Ovary (tissue), 9 donors: ENCODE data around the gene ASB10. TPM values are rescaled to one million over a fixed set of nuclear protein-coding genes. Genes with fewer than 3 reads are reported as not detected.

Experiments used
- DNase-seq, 5 donors: peaks; one replicate each; pipeline ENCODE4 v3.0.0-alpha.2; 2019 to 2020
- H3K27ac ChIP-seq, 2 donors: fragments of 200-600 bp; one replicate each; pipeline versions ENCODE4 v1.5.1 to v1.8.0; 2019 to 2022
- H3K27me3 ChIP-seq: fragments of 200-600 bp; one replicate; pipeline ENCODE4 v1.8.0; 2022
- H3K36me3 ChIP-seq: fragments of 200-600 bp; sonication (generic); one replicate; pipeline ENCODE4 v1.5.1; 2019
- H3K4me1 ChIP-seq: one replicate; pipeline ENCODE4 v1.8.1; 2013; ENCODE audit warnings: mild to moderate bottlenecking, moderate library complexity; ENCODE audit not compliant: insufficient read depth
- H3K4me3 ChIP-seq: fragments of 200-600 bp; sonication (generic); one replicate; pipeline ENCODE4 v1.5.1; 2017
- H3K9me3 ChIP-seq, 2 donors: fragments of 200-600 bp in 1 of 2; sonication (generic) in 1 of 2; one replicate each; pipeline versions ENCODE4 v1.5.1 to v1.8.1; 2013 to 2019; ENCODE audit warnings: mild to moderate bottlenecking in 1 of 2, moderate library complexity in 1 of 2
- EP300 ChIP-seq: sonication (generic); formaldehyde crosslinking; IDR thresholded peaks from one replicate; pipeline ENCODE4 v1.6.1; 2017; ENCODE audit warnings: antibody characterized with exemption
- POLR2A ChIP-seq: fragments of 450-650 bp; IDR thresholded peaks from one replicate; pipeline ENCODE4 v1.6.1; 2017; ENCODE audit warnings: antibody characterized with exemption, mild to moderate bottlenecking, moderate library complexity
- WGBS, 3 donors: extraction: QIAGEN DNeasy Blood & Tissue Kit in 1 of 3; methylation state at CpG; one replicate each; pipeline versions ENCODE4 v1.1.5 to v1.1.7; 2013 to 2017; 5-methylcytosine and 5-hydroxymethylcytosine counted together
- intact Hi-C, 4 donors: fragments of 100-400 bp; cut with DNase I; formaldehyde crosslinking; loops; one replicate each; pipeline versions ENCODE4 v1.11.0 to v1.15.1; 2022 to 2023
- polyA plus RNA-seq, 2 donors: library from polyadenylated mRNA; stranded (reverse); fragments of 200-250 nt in 1 of 2; fragments of 350-450 nt in 1 of 2; fragmentation: Illumina TruSeq in 1 of 2; extraction: RNeasy Lipid Tissue Mini Kit (QIAGEN cat#74804) in 1 of 2; gene quantifications; one replicate each; pipeline ENCODE4 v1.2.3, GENCODE V29; 2013 to 2014
- total RNA-seq, 7 donors: library from RNA; depleted of rRNA in 2 of 7; stranded (reverse); fragments of >200 nt in 2 of 7; fragmentation: NEBNext Ultra II Directional in 3 of 7; extraction: Animal tissue kit (Norgen Biotek cat#: 25700) in 3 of 7; gene quantifications; one replicate each; pipeline versions ENCODE4 v1.1.0 to v1.2.4, GENCODE V29; 2016 to 2023
- TF ChIP-seq, protein P1 (sequence below), 3 donors: fragments of 450-650 bp in 2 of 3; fragments of 200-600 bp in 1 of 3; IDR thresholded peaks; one replicate each; pipeline versions ENCODE4 v1.5.1 to v1.8.0; 2016 to 2022; ENCODE audit warnings: antibody characterized with exemption in 3 of 3, mild to moderate bottlenecking in 1 of 3
- donor health status: DM: no; HTN: no; CAD: no; lungs with moderate emphysema.
- donor health status: DM: no; HTN: no; CAD: no.
- donor health status: Bipolar disorder and iron deficiency.
- donor health status: DM: yes; HTN: yes; CAD: no.
- donor health status: DM: no; HTN: no; CAD: no.
- donor health status: DM: yes; HTN: yes; CAD: no.

Gene ASB10
- total and polyA plus RNA-seq, 9 donors, result not detected

- Histone ChIP-seq H3K36me3 (no peaks in the 10 kb centered on the region), H3K27me3 (no peaks in the 10 kb centered on the region), H3K4me3 (no peak overlapping the region), H3K9me3 (no peaks in the 10 kb centered on the region), H3K27ac (no peak overlapping the region), H3K4me1 (peaks cover 7% of the 10 kb centered on the region)
- intact Hi-C loops, result no loop called here
- TF ChIP-seq POLR2A (no peak), EP300 (no peak)
- TF ChIP-seq, protein P1, sequence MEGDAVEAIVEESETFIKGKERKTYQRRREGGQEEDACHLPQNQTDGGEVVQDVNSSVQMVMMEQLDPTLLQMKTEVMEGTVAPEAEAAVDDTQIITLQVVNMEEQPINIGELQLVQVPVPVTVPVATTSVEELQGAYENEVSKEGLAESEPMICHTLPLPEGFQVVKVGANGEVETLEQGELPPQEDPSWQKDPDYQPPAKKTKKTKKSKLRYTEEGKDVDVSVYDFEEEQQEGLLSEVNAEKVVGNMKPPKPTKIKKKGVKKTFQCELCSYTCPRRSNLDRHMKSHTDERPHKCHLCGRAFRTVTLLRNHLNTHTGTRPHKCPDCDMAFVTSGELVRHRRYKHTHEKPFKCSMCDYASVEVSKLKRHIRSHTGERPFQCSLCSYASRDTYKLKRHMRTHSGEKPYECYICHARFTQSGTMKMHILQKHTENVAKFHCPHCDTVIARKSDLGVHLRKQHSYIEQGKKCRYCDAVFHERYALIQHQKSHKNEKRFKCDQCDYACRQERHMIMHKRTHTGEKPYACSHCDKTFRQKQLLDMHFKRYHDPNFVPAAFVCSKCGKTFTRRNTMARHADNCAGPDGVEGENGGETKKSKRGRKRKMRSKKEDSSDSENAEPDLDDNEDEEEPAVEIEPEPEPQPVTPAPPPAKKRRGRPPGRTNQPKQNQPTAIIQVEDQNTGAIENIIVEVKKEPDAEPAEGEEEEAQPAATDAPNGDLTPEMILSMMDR (IDR thresholded peaks at IDR 0.05), result no peak
- no peak for DNase-seq
Measured at GRCh38 chr7:151197932-151198331, 10.9 kb upstream of the ASB10 start.

GRCh38 chr7:151195616-151196450, 8.8 kb upstream of the ASB10 start:
- 52 to 68% (median 62%) methylated on average over 19 of the region's 19 CpGs for WGBS, 3 donors
- intact Hi-C loops, result no loop called here
- Histone ChIP-seq H3K4me1 (peaks cover 7% of the 10 kb centered on the region), H3K36me3 (no peaks in the 10 kb centered on the region), H3K4me3 (no peak overlapping the region), H3K27me3 (no peaks in the 10 kb centered on the region), H3K27ac (no peak overlapping the region), H3K9me3 (no peaks in the 10 kb centered on the region)
- TF ChIP-seq POLR2A (no peak), EP300 (no peak)
- TF ChIP-seq, protein P1 (IDR thresholded peaks at IDR 0.05), result no peak
- no peak for DNase-seq

- WGBS, 3 donors, result 80 to 87% (median 85%) methylated on average over 7 of the region's 7 CpGs
- Histone ChIP-seq H3K9me3 (no peaks in the 10 kb centered on the region), H3K4me1 (no peaks in the 10 kb centered on the region), H3K27me3 (no peaks in the 10 kb centered on the region), H3K4me3 (no peak overlapping the region), H3K27ac (no peak overlapping the region), H3K36me3 (no peaks in the 10 kb centered on the region)
- intact Hi-C loops, result no loop called here
- TF ChIP-seq POLR2A (no peak), EP300 (no peak)
- TF ChIP-seq, protein P1 (IDR thresholded peaks at IDR 0.05), result no peak
- no peak for DNase-seq
Measured at GRCh38 chr7:151194188-151194587, 7.1 kb upstream of the ASB10 start.

- Histone ChIP-seq H3K27me3 (no peaks in the 10 kb centered on the region), H3K4me3 (no peak overlapping the region), H3K4me1 (no peaks in the 10 kb centered on the region), H3K27ac (no peak overlapping the region), H3K36me3 (no peaks in the 10 kb centered on the region), H3K9me3 (no peaks in the 10 kb centered on the region)
- no peak for DNase-seq
- TF ChIP-seq POLR2A (no peak), EP300 (no peak)
- TF ChIP-seq, protein P1 (IDR thresholded peaks at IDR 0.05), result no peak
- WGBS, 3 donors, result 88 to 90% (median 88%) methylated on average over 14 of the region's 14 CpGs
- intact Hi-C loops, result no loop called here
Measured at GRCh38 chr7:151193203-151193978, 6.3 kb upstream of the ASB10 start.
